ENCODE results near the gene EEF1AKMT4.

DNA sequence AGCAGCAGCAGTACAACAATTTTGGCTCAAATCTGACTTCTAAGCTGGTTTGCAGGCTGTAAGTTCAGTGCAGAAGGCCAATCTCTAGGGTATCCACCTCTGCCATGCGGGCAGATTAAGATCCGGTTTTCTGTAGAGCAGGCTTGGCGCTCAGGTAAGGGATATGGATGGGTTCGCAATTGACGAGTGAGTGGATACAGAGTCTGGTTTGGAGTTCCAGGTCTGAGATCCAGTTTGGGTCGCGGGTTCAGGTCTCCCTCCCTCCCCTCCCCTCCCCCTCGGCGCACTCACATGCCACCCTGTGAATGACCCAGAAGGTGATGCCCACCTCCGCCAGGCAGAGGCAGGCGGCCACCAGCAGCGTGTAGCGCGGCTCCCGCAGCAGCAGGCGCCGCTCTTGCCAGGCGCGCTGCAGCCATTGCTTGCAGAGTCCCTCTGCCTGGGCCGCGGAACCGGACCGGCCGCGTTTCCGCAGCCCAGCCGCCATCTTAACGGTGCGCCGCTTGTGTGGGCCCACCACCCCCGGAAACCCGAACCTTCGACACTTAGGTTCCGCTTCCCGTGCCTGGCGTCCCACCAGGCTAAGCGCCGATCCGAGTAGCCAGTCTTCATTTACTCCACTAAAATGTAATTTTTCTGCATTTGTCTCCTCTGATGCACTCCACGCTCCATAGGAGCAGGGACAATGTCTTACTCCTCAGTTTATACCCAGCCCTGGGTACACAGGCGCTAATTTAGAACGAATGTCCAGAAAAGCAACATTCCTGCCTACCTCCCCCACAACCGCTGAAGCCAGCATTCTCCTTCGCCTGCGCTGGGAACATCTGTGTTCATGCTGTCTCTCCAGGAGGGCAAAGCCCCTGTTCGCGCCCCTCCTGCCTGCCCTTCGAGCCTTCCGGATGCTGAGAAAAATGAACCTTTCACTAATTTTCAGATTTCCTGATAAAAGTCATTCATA lies 739 bp upstream of the EEF1AKMT4 start, which contains the start of gene ALG3:
- TF ChIP-seq, protein P1, sequence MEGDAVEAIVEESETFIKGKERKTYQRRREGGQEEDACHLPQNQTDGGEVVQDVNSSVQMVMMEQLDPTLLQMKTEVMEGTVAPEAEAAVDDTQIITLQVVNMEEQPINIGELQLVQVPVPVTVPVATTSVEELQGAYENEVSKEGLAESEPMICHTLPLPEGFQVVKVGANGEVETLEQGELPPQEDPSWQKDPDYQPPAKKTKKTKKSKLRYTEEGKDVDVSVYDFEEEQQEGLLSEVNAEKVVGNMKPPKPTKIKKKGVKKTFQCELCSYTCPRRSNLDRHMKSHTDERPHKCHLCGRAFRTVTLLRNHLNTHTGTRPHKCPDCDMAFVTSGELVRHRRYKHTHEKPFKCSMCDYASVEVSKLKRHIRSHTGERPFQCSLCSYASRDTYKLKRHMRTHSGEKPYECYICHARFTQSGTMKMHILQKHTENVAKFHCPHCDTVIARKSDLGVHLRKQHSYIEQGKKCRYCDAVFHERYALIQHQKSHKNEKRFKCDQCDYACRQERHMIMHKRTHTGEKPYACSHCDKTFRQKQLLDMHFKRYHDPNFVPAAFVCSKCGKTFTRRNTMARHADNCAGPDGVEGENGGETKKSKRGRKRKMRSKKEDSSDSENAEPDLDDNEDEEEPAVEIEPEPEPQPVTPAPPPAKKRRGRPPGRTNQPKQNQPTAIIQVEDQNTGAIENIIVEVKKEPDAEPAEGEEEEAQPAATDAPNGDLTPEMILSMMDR (conservative IDR thresholded peaks at IDR 0.05 in 1 of 2, IDR thresholded peaks at IDR 0.05 in 1 of 2; ENCODE audit: low read depth in 1 of 2, low read length in 2 of 2) = no peak
- no peak for TF ChIP-seq EZH2 (IDR thresholded peaks at IDR 0.05; ENCODE audit: low read length, missing control alignments)
